Measurements from ENCODE around the gene HPCAL1. TPM values are rescaled to one million over a fixed set of nuclear protein-coding genes. Genes with fewer than 3 reads are reported as not detected.

HPCAL1 gene
- total and polyA plus RNA-seq, 2 donors (not counting 1 experiment from before 2014, with no cell fraction given) = 60.3 to 65.1 TPM

DNA sequence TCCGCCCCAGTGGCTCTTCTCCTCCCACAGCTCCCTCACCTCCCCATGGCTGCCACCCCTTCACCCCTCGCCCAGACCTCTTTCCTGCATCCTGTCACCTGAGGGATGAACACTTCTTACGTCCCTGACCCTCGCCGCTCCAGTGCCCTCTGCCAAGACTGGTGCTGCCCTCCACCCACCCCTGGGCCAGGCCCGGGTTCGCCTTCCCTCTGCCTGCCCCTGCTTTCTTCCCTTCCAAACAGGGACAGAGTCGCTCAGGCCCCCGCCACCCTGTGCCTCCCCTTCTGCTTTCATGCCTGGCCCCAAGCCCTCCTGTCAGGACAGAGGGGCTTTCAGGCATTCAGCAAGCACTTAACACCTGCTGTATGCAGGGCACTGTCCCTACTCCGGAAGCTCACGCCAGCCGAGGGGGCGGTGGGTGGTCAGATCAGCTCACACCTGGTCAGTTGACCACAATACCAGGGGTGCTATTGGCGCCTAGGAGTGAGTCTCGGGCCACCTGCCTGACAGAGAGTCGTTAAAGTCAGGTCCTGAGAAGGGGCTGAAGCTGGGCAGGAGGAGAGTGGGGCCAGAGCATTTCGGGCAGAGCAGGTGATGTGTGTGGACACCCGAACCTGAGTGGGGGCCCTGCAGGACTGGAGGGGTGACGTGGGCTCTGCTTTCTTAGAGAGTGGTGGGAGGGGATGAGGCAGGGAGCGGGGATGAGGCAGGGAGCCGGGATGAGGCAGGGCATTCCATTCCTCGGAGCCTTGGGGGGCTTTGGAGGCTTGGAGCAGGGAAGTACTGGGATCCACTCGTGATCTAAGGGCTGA is 26.0 kb upstream of the HPCAL1 start:
- ATAC-seq (ENCODE audit: low read depth) (no peak), DNase-seq (no peak)
- peaks cover 10% of the 10 kb centered on the region for H3K27me3 Mint-ChIP-seq
- no peak for TF ChIP-seq EZH2 (IDR thresholded peaks at IDR 0.05; ENCODE audit: borderline replicate concordance, insufficient read depth, low read depth, low read length, poor library complexity, severe bottlenecking)
- TF ChIP-seq, protein P1, sequence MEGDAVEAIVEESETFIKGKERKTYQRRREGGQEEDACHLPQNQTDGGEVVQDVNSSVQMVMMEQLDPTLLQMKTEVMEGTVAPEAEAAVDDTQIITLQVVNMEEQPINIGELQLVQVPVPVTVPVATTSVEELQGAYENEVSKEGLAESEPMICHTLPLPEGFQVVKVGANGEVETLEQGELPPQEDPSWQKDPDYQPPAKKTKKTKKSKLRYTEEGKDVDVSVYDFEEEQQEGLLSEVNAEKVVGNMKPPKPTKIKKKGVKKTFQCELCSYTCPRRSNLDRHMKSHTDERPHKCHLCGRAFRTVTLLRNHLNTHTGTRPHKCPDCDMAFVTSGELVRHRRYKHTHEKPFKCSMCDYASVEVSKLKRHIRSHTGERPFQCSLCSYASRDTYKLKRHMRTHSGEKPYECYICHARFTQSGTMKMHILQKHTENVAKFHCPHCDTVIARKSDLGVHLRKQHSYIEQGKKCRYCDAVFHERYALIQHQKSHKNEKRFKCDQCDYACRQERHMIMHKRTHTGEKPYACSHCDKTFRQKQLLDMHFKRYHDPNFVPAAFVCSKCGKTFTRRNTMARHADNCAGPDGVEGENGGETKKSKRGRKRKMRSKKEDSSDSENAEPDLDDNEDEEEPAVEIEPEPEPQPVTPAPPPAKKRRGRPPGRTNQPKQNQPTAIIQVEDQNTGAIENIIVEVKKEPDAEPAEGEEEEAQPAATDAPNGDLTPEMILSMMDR (IDR thresholded peaks at IDR 0.05) = no peak
- H3K9ac ChIP-seq (ENCODE audit: low read length) = no peak overlapping the region
- POLR2A ChIA-PET = no interaction called here
- H3K9me3 Mint-ChIP-seq (ENCODE audit: insufficient read depth) = no peaks in the 10 kb centered on the region
- H2AFZ ChIP-seq (ENCODE audit: insufficient read depth, low read depth, low read length, poor library complexity, severe bottlenecking) = no peak overlapping the region
- no peaks in the 10 kb centered on the region for H3K36me3 ChIP-seq (replicated peaks in 1 of 2; ENCODE audit: control extremely low read depth in 1 of 2, control insufficient read depth in 1 of 2, extremely low read depth in 1 of 2, insufficient read depth in 2 of 2, low read length in 1 of 2)
- 89% methylated on average over 23 of the region's 23 CpGs for WGBS (ENCODE audit: insufficient coverage)
- H3K4me1 Mint-ChIP-seq = peaks cover 2% of the 10 kb centered on the region
- H3K27ac Mint-ChIP-seq = no peak overlapping the region
- no peaks in the 10 kb centered on the region for H4K20me1 ChIP-seq (ENCODE audit: control insufficient read depth, insufficient read depth, low read length, poor library complexity, severe bottlenecking)
- H3K79me2 ChIP-seq (ENCODE audit: control insufficient read depth, insufficient read depth, low read length) = no peaks in the 10 kb centered on the region
- no peaks in the 10 kb centered on the region for H3K4me1 ChIP-seq (ENCODE audit: control insufficient read depth in 2 of 2, insufficient read depth in 2 of 2, low read length in 2 of 2)
- H3K4me3 ChIP-seq (ENCODE audit: control extremely low read depth in 1 of 5, extremely low read depth in 1 of 5, insufficient read depth in 1 of 5, low read depth in 2 of 5, low read length in 4 of 5) = no peak overlapping the region
- H3K4me2 ChIP-seq (replicated peaks; ENCODE audit: low read depth, low read length, poor library complexity, severe bottlenecking) = no peak overlapping the region
- H3K27me3 ChIP-seq (replicated peaks in 1 of 4; ENCODE audit: control extremely low read depth in 1 of 4, control insufficient read depth in 3 of 4, insufficient read depth in 4 of 4, low read length in 3 of 4) = no peaks in the 10 kb centered on the region
- no peak overlapping the region for H3K27ac ChIP-seq (ENCODE audit: low read length in 2 of 2)
- H3K9me3 ChIP-seq (ENCODE audit: control extremely low read depth in 1 of 3, control insufficient read depth in 2 of 3, insufficient read depth in 1 of 3, low read length in 2 of 3) = no peaks in the 10 kb centered on the region
- CTCF ChIA-PET = no interaction called here
- H3K4me3 Mint-ChIP-seq = no peak overlapping the region
- intact Hi-C loops (cut with micrococcal nuclease) = loop anchor here (10.0 kb wide), 1 partner anchor 152 kb away; the partner anchor contains the start of gene RRM2
